ENCODE data around the gene TNIK. TPM values are rescaled to one million over a fixed set of nuclear protein-coding genes. Genes with fewer than 3 reads are reported as not detected.
"Not testable (repeated sequence)": the region's sequence is repeated elsewhere in the genome, so short reads cannot be mapped to it uniquely, and the experiment has no call there.

Gene TNIK
- total RNA-seq, 6 donors from 2014 or later = 23.2 to 74.4 (median 38.3) TPM

DNA sequence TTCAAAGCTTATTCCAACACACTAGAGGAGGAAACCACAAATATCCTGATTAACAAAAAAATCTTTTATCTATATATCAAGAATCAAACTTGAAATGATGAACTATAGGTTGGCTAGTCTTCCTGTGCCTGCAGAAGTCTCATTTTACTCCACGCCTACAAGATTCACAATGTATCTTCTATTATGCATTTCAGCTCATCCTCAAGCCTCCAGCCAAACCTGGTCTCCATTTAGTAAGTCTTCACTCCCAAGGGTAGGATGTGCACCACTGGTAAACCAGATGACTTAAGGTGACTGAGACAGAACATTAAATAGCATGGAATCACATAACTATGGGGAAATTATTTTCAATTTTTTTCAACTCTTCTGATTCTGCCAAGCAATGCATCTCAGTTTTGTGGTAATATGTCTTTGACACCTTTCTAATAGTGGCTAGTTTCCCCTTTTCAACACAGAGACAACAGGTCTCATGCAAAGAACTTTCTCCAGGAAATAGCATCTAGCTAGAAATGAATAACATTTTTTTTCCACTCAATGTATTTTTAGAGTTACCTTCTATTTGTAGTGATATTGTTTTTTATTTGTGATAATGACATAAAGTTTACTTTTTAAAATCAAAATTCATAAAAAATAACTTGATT, 166.9 kb downstream of the TNIK start:
- ATAC-seq (ENCODE audit: low FRiP score in 2 of 2) (no peak), DNase-seq (no peak)
- no peak overlapping the region for H3K27ac ChIP-seq
- H3K9me3 ChIP-seq = no peaks in the 10 kb centered on the region
- no peaks in the 10 kb centered on the region for H3K27me3 ChIP-seq
- no peaks in the 10 kb centered on the region for H3K36me3 ChIP-seq
- WGBS, 2 donors = 85 to 100% methylated on average over 1 of the region's 1 CpG
- H3K4me3 ChIP-seq = no peak overlapping the region
- peaks cover 0 to 5% (median 0%) of the 10 kb centered on the region in 4 donors for H3K4me1 ChIP-seq
- TF ChIP-seq POLR2A (IDR thresholded peaks at IDR 0.05) = no peak
- TF ChIP-seq, protein P1, sequence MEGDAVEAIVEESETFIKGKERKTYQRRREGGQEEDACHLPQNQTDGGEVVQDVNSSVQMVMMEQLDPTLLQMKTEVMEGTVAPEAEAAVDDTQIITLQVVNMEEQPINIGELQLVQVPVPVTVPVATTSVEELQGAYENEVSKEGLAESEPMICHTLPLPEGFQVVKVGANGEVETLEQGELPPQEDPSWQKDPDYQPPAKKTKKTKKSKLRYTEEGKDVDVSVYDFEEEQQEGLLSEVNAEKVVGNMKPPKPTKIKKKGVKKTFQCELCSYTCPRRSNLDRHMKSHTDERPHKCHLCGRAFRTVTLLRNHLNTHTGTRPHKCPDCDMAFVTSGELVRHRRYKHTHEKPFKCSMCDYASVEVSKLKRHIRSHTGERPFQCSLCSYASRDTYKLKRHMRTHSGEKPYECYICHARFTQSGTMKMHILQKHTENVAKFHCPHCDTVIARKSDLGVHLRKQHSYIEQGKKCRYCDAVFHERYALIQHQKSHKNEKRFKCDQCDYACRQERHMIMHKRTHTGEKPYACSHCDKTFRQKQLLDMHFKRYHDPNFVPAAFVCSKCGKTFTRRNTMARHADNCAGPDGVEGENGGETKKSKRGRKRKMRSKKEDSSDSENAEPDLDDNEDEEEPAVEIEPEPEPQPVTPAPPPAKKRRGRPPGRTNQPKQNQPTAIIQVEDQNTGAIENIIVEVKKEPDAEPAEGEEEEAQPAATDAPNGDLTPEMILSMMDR (IDR thresholded peaks at IDR 0.05) = no peak
- TF ChIP-seq EP300 (IDR thresholded peaks at IDR 0.05) = no peak
- TF ChIP-seq POLR2AphosphoS5 (IDR thresholded peaks at IDR 0.05) = no peak

DNA sequence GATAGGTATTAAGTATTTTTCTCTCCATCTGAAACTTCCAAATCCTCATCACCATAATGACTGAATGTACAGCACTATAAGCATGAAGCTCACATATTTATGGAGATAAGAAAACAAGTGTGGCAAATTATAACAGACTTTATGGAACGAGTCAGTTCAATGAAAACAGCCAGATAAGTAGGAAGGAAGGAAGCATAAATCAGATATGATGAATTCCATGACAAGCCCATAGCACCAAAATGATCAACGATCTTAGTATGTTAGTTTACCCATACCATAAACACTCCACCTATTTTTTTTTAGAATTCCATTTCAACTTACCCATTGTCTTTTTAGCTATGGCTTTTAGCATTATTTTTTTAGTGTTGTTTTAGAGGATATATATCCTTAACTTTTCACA, 169.5 kb downstream of the TNIK start:
- no peaks in the 10 kb centered on the region for H3K27me3 ChIP-seq
- no peak for DNase-seq
- H3K36me3 ChIP-seq = no peaks in the 10 kb centered on the region
- peaks cover 0 to 8% (median 3%) of the 10 kb centered on the region in 4 donors for H3K4me1 ChIP-seq
- no peaks in the 10 kb centered on the region for H3K9me3 ChIP-seq
- WGBS, 2 donors = 36 to 44% methylated on average over 2 of the region's 2 CpGs
- no peak overlapping the region for H3K4me3 ChIP-seq
- TF ChIP-seq POLR2A (IDR thresholded peaks at IDR 0.05) (no peak), EP300 (IDR thresholded peaks at IDR 0.05) (no peak), POLR2AphosphoS5 (IDR thresholded peaks at IDR 0.05) (no peak)
- TF ChIP-seq, protein P1 (IDR thresholded peaks at IDR 0.05) = no peak
- ATAC-seq (ENCODE audit: low FRiP score in 2 of 2) = no peak
- H3K27ac ChIP-seq = no peak overlapping the region

DNA sequence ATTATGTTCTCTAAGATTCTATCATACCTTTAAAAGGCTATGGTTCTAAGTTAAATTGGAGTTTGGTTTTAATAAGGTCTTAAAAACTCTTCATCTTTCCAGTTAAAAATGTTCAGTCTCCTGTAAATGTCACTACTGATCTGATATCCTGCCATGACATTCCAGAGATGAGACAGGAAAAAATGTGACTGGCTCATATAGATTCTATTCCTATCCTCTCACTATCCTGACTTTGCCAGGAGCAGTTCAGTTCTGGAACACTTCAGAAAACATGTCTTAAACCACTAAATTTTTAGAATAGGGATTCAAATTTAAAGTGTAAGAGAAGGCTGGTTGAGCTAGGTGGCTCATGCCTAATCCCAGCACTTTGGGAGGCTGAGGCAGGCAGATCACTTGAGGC, 170.9 kb downstream of the TNIK start:
- H3K9me3 ChIP-seq = no peaks in the 10 kb centered on the region
- DNase-seq = no peak
- no peak overlapping the region for H3K27ac ChIP-seq
- no peak for TF ChIP-seq POLR2AphosphoS5 (IDR thresholded peaks at IDR 0.05)
- TF ChIP-seq POLR2A (IDR thresholded peaks at IDR 0.05) = no peak
- TF ChIP-seq EP300 (IDR thresholded peaks at IDR 0.05) = no peak
- TF ChIP-seq, protein P1 (IDR thresholded peaks at IDR 0.05) = no peak
- H3K27me3 ChIP-seq = no peaks in the 10 kb centered on the region
- no peak overlapping the region for H3K4me3 ChIP-seq
- H3K4me1 ChIP-seq = peaks cover 0 to 8% (median 3%) of the 10 kb centered on the region in 4 donors
- ATAC-seq (ENCODE audit: low FRiP score in 2 of 2) = no peak
- no peaks in the 10 kb centered on the region for H3K36me3 ChIP-seq

DNA sequence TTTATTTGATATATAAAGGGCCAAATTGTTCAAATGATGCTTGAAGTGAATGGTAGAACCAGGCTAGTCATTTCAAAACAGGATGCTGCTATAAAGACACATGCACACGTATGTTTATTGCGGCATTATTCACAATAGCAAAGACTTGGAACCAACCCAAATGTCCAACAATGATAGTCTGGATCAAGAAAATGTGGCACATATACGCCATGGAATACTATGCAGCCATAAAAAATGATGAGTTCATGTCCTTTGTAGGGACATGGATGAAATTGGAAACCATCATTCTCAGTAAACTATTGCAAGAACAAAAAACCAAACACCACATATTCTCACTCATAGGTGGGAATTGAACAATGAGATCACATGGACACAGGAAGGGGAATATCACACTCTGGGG, 172.4 kb downstream of the TNIK start:
- ATAC-seq (ENCODE audit: low FRiP score in 2 of 2); DNase-seq; H3K27me3 ChIP-seq; H3K27ac ChIP-seq; H3K4me3 ChIP-seq; H3K9me3 ChIP-seq; H3K36me3 ChIP-seq: not testable (repeated sequence)
- H3K4me1 ChIP-seq = peaks cover 0 to 12% (median 5%) of the 10 kb centered on the region in 4 donors
- 87 to 88% methylated on average over 3 of the region's 3 CpGs for WGBS, 2 donors

DNA sequence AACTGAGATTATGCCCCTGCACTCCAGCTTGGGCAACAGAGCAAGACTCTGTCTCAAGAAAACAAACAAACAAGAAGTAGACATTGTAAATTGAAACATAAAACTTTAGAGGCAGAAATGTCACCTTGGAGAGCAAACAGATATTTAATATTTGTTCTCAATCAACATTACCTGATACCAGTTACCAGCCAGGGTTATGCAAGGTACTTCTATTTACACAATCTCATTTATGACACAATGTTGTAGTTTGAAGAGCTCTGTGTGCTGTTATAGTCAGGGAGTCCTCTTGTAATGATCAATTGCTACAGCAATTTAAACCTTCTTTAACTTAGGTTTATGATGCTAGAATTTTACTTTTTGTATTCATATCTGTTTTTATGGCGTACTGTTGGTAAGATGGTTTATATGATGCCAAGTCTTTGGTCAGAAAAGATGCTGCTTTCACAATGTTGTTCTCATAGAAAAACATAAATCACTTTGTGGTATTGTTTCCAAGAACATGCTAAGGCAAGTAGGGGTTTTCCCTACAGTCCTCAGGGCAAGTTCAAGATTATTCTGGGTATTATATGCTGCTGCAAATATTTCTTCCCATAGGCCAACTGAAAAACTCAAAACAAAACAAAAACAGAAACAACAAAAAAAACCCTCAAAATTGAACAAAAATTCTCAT, 173.5 kb downstream of the TNIK start:
- Histone ChIP-seq H3K4me3 (no peak overlapping the region), H3K9me3 (no peaks in the 10 kb centered on the region), H3K27ac (no peak overlapping the region), H3K4me1 (peaks cover 0 to 12% (median 5%) of the 10 kb centered on the region in 4 donors), H3K27me3 (no peaks in the 10 kb centered on the region), H3K36me3 (no peaks in the 10 kb centered on the region)
- ATAC-seq (ENCODE audit: low FRiP score in 2 of 2) (no peak), DNase-seq (no peak)
- 72 to 86% methylated on average over 1 of the region's 1 CpG for WGBS, 2 donors
- TF ChIP-seq EP300 (IDR thresholded peaks at IDR 0.05) = no peak
- TF ChIP-seq POLR2AphosphoS5 (IDR thresholded peaks at IDR 0.05) = no peak
- TF ChIP-seq POLR2A (IDR thresholded peaks at IDR 0.05) = no peak
- TF ChIP-seq, protein P1 (IDR thresholded peaks at IDR 0.05) = no peak

Data from upper lobe of left lung (tissue), 6 donors.